HEK293 (cell line): ENCODE results near the gene VWF.

ENCODE experiments used
- CTCF ChIA-PET: fragments of 350-600 bp; formaldehyde crosslinking; extraction: SDS; loops from one replicate; lab custom pipeline; 2021; ENCODE audit warnings: antibody characterized with exemption; lab: Yijun Ruan, JAX
- POLR2A ChIA-PET: fragments of 300-600 bp; formaldehyde crosslinking; extraction: SDS; loops from one replicate; lab custom pipeline; 2020; ENCODE audit warnings: antibody characterized with exemption, inconsistent platforms; lab: Yijun Ruan, JAX
- H3K27ac ChIP-seq: fragments of 200-500 bp; sonication (Bioruptor generic); 2 replicates; pipeline ENCODE4 v1.5.1; 2014; ENCODE audit warnings: low read depth, low read length, control low read depth, inconsistent platforms; ENCODE audit errors: extremely low read depth
- H3K36me3 ChIP-seq, 2 experiments: fragments of 200-500 bp in 1 of 2; sonication (Bioruptor generic) in 1 of 2; 1 replicate in 1 of 2; 2 replicates in 1 of 2; pipeline ENCODE4 v1.5.1; 2014 to 2017; ENCODE audit warnings: inconsistent platforms in 2 of 2, low read length in 2 of 2; ENCODE audit not compliant: control insufficient read depth in 2 of 2, insufficient read depth in 1 of 2
- H3K4me1 ChIP-seq: fragments of 200-500 bp; sonication (Bioruptor generic); 2 replicates; pipeline ENCODE4 v1.5.1; 2014; ENCODE audit warnings: mild to moderate bottlenecking, low read length, inconsistent platforms; ENCODE audit not compliant: control insufficient read depth, insufficient read depth
- H3K4me3 ChIP-seq: 2 replicates; pipeline ENCODE4 v1.5.1; 2011; ENCODE audit warnings: low read depth, mild to moderate bottlenecking, control low read depth, low read length, moderate library complexity
- H3K9me3 ChIP-seq: fragments of 200-500 bp; sonication (Bioruptor generic); 2 replicates; pipeline ENCODE4 v1.5.1; 2014; ENCODE audit warnings: low read depth, low read length, inconsistent platforms; ENCODE audit not compliant: control insufficient read depth, insufficient read depth
- FEZF1 ChIP-seq: fragments of 450-650 bp; formaldehyde crosslinking; IDR thresholded peaks from 2 replicates; pipeline ENCODE4 v1.5.1; 2016; ENCODE audit warnings: missing biosample characterization, missing genetic modification characterization
- IKZF3 ChIP-seq: fragments of 450-650 bp; IDR thresholded peaks from 2 replicates; pipeline ENCODE4 v1.5.0; 2018; ENCODE audit warnings: missing biosample characterization, mild to moderate bottlenecking, missing genetic modification characterization, moderate library complexity
- KLF9 ChIP-seq: fragments of 450-650 bp; formaldehyde crosslinking; IDR thresholded peaks from 2 replicates; pipeline ENCODE4 v1.5.1; 2016; ENCODE audit warnings: missing biosample characterization, missing genetic modification characterization, low read depth
- WT1 ChIP-seq: fragments of 450-650 bp; formaldehyde crosslinking; IDR thresholded peaks from 2 replicates; pipeline ENCODE4 v1.5.1; 2016; ENCODE audit warnings: missing biosample characterization, missing genetic modification characterization
- ZBTB21 ChIP-seq: fragments of 450-650 bp; formaldehyde crosslinking; IDR thresholded peaks from 2 replicates; pipeline ENCODE4 v1.5.1; 2017; ENCODE audit warnings: missing biosample characterization, missing genetic modification characterization
- ZNF202 ChIP-seq: fragments of 450-650 bp; formaldehyde crosslinking; IDR thresholded peaks from 2 replicates; pipeline ENCODE4 v1.5.1; 2016; ENCODE audit warnings: missing biosample characterization, missing genetic modification characterization, borderline replicate concordance
- ZNF24 ChIP-seq: fragments of 450-650 bp; formaldehyde crosslinking; IDR thresholded peaks from 2 replicates; pipeline ENCODE4 v1.5.1; 2016; ENCODE audit warnings: missing biosample characterization, missing genetic modification characterization
- ZNF302 ChIP-seq: fragments of 450-650 bp; formaldehyde crosslinking; IDR thresholded peaks from 2 replicates; pipeline ENCODE4 v1.5.1; 2016; ENCODE audit warnings: missing biosample characterization, missing genetic modification characterization, low read depth
- ZNF324 ChIP-seq: fragments of 450-650 bp; formaldehyde crosslinking; IDR thresholded peaks from 2 replicates; pipeline ENCODE4 v1.5.1; 2016; ENCODE audit warnings: missing biosample characterization, missing genetic modification characterization
- ZNF350 ChIP-seq: fragments of 450-650 bp; formaldehyde crosslinking; IDR thresholded peaks from 2 replicates; pipeline ENCODE4 v1.5.0; 2017; ENCODE audit warnings: missing biosample characterization, mild to moderate bottlenecking, missing genetic modification characterization
- ZNF473 ChIP-seq: fragments of 450-650 bp; formaldehyde crosslinking; IDR thresholded peaks from 2 replicates; pipeline ENCODE4 v1.5.1; 2017; ENCODE audit warnings: missing biosample characterization, missing genetic modification characterization
- ZNF561 ChIP-seq: fragments of 450-650 bp; IDR thresholded peaks from 2 replicates; pipeline ENCODE4 v1.5.1; 2018; ENCODE audit warnings: missing biosample characterization, missing genetic modification characterization, borderline replicate concordance
- ZNF658 ChIP-seq: fragments of 450-650 bp; formaldehyde crosslinking; IDR thresholded peaks from 2 replicates; pipeline ENCODE4; 2016; ENCODE audit warnings: missing biosample characterization, missing genetic modification characterization
- TF ChIP-seq, protein P1 (sequence below): fragments of 450-650 bp; formaldehyde crosslinking; IDR thresholded peaks from 2 replicates; pipeline ENCODE4 v1.5.1; 2016; ENCODE audit warnings: missing biosample characterization, missing genetic modification characterization, low read depth
- TF ChIP-seq, protein P2 (sequence below): fragments of 450-650 bp; formaldehyde crosslinking; IDR thresholded peaks from 2 replicates; pipeline ENCODE4 v1.5.1; 2016; ENCODE audit warnings: missing biosample characterization, missing genetic modification characterization, borderline replicate concordance
- TF ChIP-seq, protein P3 (sequence below): fragments of 450-650 bp; formaldehyde crosslinking; IDR thresholded peaks from 2 replicates; pipeline ENCODE4 v1.5.1; 2016; ENCODE audit warnings: missing biosample characterization, missing genetic modification characterization
- TF ChIP-seq, protein P4 (sequence below): fragments of 450-650 bp; formaldehyde crosslinking; IDR thresholded peaks from 2 replicates; pipeline ENCODE4 v1.5.1; 2016; ENCODE audit warnings: missing biosample characterization, missing genetic modification characterization
- TF ChIP-seq, protein P5 (sequence below): fragments of 450-650 bp; formaldehyde crosslinking; IDR thresholded peaks from 2 replicates; pipeline ENCODE4 v1.5.1; 2017; ENCODE audit warnings: missing biosample characterization, missing genetic modification characterization

VWF gene

DNA sequence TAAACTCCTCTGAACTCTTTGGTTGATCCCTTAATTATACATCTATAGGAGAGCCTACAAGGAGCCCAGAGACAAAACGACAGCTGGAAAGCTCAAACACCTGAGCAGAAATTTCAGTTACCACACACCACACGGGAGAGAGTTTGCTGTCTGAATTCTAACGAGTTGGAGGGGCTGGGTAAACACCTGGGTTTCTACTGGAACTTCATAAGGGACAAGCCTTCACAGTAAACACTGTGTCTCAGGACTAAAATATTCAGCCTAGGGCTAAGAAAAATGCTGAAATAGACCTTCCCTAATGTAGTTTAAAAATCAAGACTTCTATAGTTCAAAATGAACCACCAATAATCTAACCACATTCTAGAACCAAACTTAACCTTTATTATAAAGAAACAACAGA, 169.8 kb downstream of the VWF start:
- TF ChIP-seq, protein P1, sequence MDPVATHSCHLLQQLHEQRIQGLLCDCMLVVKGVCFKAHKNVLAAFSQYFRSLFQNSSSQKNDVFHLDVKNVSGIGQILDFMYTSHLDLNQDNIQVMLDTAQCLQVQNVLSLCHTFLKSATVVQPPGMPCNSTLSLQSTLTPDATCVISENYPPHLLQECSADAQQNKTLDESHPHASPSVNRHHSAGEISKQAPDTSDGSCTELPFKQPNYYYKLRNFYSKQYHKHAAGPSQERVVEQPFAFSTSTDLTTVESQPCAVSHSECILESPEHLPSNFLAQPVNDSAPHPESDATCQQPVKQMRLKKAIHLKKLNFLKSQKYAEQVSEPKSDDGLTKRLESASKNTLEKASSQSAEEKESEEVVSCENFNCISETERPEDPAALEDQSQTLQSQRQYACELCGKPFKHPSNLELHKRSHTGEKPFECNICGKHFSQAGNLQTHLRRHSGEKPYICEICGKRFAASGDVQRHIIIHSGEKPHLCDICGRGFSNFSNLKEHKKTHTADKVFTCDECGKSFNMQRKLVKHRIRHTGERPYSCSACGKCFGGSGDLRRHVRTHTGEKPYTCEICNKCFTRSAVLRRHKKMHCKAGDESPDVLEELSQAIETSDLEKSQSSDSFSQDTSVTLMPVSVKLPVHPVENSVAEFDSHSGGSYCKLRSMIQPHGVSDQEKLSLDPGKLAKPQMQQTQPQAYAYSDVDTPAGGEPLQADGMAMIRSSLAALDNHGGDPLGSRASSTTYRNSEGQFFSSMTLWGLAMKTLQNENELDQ (tag by site-specific recombination), result no peak
- TF ChIP-seq ZNF24 (tag by site-specific recombination) (no peak), ZNF473 (tag by site-specific recombination) (no peak), ZNF324 (tag by site-specific recombination) (no peak), ZBTB21 (tag by site-specific recombination) (no peak), FEZF1 (tag by site-specific recombination) (no peak), KLF9 (tag by site-specific recombination) (no peak)
- Histone ChIP-seq H3K4me1 (no peaks in the 10 kb centered on the region), H3K9me3 (no peaks in the 10 kb centered on the region), H3K27ac (no peak overlapping the region), H3K4me3 (no peak overlapping the region), H3K36me3 (no peaks in the 10 kb centered on the region)
- POLR2A ChIA-PET, result no interaction called here
- CTCF ChIA-PET, result interaction anchor here (1.0 to 1.8 kb wide), 2 partner anchors 9 to 12 kb away, joined by 3 to 4 read pairs; no protein-coding TSS in a partner anchor

DNA sequence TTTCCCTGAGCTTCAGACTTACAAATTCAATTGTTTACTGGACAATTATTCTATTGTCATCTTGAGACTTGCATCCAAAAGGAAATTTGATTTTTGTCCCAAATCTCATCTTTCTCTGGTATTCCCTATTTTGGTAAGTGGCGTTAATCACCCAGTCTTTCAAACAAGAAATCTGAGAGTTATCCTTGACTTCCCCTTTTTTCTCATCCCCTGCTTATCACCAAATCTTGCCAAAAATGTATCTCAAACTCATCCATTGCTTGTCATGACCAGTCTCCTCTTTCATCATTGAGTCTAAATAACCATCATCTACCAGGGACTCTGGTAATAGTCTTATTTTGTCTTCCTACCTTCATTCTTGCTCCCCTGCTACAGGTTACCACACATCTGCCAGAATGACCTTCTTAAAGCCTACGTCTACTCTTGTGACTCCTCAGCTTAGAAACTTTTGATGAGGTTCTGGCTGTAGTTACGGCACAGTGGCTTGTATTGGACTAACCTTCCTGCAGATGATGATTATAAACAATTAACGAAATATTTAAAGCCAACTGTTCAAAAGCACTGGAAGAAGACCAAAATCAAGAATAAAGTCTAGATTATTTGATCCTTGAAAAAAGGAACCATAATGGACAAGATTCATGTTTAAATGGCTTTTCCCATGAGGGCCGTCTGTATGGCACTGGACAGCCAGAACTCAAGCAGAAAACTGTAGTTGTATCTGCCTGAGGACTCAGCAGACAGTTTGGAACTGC, 170.5 kb downstream of the VWF start:
- H3K4me1 ChIP-seq, result no peaks in the 10 kb centered on the region
- H3K27ac ChIP-seq, result no peak overlapping the region
- H3K4me3 ChIP-seq, result no peak overlapping the region
- ChIA-PET POLR2A (no interaction called here), CTCF (interaction anchor here (0.6 to 1.8 kb wide), 3 partner anchors 10 to 40 kb away, joined by 3 to 4 read pairs (median 4); no protein-coding TSS in a partner anchor)
- no peaks in the 10 kb centered on the region for H3K9me3 ChIP-seq
- no peaks in the 10 kb centered on the region for H3K36me3 ChIP-seq
- no peak for TF ChIP-seq ZNF350 (tag by site-specific recombination)
- TF ChIP-seq ZNF658 (tag by site-specific recombination), result no peak
- TF ChIP-seq IKZF3 (tag by site-specific recombination), result no peak
- TF ChIP-seq, protein P2, sequence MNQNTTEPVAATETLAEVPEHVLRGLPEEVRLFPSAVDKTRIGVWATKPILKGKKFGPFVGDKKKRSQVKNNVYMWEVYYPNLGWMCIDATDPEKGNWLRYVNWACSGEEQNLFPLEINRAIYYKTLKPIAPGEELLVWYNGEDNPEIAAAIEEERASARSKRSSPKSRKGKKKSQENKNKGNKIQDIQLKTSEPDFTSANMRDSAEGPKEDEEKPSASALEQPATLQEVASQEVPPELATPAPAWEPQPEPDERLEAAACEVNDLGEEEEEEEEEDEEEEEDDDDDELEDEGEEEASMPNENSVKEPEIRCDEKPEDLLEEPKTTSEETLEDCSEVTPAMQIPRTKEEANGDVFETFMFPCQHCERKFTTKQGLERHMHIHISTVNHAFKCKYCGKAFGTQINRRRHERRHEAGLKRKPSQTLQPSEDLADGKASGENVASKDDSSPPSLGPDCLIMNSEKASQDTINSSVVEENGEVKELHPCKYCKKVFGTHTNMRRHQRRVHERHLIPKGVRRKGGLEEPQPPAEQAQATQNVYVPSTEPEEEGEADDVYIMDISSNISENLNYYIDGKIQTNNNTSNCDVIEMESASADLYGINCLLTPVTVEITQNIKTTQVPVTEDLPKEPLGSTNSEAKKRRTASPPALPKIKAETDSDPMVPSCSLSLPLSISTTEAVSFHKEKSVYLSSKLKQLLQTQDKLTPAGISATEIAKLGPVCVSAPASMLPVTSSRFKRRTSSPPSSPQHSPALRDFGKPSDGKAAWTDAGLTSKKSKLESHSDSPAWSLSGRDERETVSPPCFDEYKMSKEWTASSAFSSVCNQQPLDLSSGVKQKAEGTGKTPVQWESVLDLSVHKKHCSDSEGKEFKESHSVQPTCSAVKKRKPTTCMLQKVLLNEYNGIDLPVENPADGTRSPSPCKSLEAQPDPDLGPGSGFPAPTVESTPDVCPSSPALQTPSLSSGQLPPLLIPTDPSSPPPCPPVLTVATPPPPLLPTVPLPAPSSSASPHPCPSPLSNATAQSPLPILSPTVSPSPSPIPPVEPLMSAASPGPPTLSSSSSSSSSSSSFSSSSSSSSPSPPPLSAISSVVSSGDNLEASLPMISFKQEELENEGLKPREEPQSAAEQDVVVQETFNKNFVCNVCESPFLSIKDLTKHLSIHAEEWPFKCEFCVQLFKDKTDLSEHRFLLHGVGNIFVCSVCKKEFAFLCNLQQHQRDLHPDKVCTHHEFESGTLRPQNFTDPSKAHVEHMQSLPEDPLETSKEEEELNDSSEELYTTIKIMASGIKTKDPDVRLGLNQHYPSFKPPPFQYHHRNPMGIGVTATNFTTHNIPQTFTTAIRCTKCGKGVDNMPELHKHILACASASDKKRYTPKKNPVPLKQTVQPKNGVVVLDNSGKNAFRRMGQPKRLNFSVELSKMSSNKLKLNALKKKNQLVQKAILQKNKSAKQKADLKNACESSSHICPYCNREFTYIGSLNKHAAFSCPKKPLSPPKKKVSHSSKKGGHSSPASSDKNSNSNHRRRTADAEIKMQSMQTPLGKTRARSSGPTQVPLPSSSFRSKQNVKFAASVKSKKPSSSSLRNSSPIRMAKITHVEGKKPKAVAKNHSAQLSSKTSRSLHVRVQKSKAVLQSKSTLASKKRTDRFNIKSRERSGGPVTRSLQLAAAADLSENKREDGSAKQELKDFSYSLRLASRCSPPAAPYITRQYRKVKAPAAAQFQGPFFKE (tag by site-specific recombination), result no peak
- TF ChIP-seq, protein P3, sequence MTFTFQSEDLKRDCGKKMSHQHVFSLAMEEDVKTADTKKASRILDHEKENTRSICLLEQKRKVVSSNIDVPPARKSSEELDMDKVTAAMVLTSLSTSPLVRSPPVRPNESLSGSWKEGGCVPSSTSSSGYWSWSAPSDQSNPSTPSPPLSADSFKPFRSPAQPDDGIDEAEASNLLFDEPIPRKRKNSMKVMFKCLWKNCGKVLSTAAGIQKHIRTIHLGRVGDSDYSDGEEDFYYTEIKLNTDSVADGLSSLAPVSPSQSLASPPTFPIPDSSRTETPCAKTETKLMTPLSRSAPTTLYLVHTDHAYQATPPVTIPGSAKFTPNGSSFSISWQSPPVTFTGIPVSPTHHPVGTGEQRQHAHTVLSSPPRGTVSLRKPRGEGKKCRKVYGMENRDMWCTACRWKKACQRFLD (tag by site-specific recombination), result no peak
- TF ChIP-seq, protein P4, sequence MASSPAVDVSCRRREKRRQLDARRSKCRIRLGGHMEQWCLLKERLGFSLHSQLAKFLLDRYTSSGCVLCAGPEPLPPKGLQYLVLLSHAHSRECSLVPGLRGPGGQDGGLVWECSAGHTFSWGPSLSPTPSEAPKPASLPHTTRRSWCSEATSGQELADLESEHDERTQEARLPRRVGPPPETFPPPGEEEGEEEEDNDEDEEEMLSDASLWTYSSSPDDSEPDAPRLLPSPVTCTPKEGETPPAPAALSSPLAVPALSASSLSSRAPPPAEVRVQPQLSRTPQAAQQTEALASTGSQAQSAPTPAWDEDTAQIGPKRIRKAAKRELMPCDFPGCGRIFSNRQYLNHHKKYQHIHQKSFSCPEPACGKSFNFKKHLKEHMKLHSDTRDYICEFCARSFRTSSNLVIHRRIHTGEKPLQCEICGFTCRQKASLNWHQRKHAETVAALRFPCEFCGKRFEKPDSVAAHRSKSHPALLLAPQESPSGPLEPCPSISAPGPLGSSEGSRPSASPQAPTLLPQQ (tag by site-specific recombination), result no peak
- TF ChIP-seq ZNF561, result no peak
- TF ChIP-seq, protein P5, sequence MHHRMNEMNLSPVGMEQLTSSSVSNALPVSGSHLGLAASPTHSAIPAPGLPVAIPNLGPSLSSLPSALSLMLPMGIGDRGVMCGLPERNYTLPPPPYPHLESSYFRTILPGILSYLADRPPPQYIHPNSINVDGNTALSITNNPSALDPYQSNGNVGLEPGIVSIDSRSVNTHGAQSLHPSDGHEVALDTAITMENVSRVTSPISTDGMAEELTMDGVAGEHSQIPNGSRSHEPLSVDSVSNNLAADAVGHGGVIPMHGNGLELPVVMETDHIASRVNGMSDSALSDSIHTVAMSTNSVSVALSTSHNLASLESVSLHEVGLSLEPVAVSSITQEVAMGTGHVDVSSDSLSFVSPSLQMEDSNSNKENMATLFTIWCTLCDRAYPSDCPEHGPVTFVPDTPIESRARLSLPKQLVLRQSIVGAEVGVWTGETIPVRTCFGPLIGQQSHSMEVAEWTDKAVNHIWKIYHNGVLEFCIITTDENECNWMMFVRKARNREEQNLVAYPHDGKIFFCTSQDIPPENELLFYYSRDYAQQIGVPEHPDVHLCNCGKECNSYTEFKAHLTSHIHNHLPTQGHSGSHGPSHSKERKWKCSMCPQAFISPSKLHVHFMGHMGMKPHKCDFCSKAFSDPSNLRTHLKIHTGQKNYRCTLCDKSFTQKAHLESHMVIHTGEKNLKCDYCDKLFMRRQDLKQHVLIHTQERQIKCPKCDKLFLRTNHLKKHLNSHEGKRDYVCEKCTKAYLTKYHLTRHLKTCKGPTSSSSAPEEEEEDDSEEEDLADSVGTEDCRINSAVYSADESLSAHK (tag by site-specific recombination), result no peak
- TF ChIP-seq WT1 (tag by site-specific recombination), result no peak
- no peak for TF ChIP-seq ZNF302 (tag by site-specific recombination)
- TF ChIP-seq ZNF202 (tag by site-specific recombination), result no peak
